Subcutaneous abdominal adipose tissue (tissue), 5 donors: ENCODE measurements around the gene POLR2L.

Source experiments
- H3K27ac ChIP-seq: one replicate; pipeline ENCODE4 v1.7.0; 2013; ENCODE audit warnings: low read depth, mild to moderate bottlenecking, inconsistent platforms, low read length, moderate library complexity
- H3K27me3 ChIP-seq, 5 donors: one replicate each; pipeline ENCODE4 v1.7.0; 2013; ENCODE audit warnings: low read length in 5 of 5, inconsistent platforms in 1 of 5; ENCODE audit not compliant: control insufficient read depth in 5 of 5, insufficient read depth in 4 of 5
- H3K36me3 ChIP-seq, 5 donors: one replicate each; pipeline ENCODE4 v1.7.0; 2013; ENCODE audit warnings: low read length in 5 of 5; ENCODE audit not compliant: control insufficient read depth in 5 of 5, insufficient read depth in 5 of 5
- H3K4me1 ChIP-seq, 5 donors: one replicate each; pipeline ENCODE4 v1.7.0; 2013; ENCODE audit warnings: low read length in 5 of 5, mild to moderate bottlenecking in 3 of 5, moderate library complexity in 1 of 5; ENCODE audit not compliant: control insufficient read depth in 5 of 5, insufficient read depth in 5 of 5
- H3K4me3 ChIP-seq, 5 donors: one replicate each; pipeline ENCODE4 v1.7.0; 2013; ENCODE audit warnings: low read length in 5 of 5, low read depth in 1 of 5
- H3K9ac ChIP-seq, 5 donors: one replicate each; pipeline ENCODE4 v1.7.0; 2013; ENCODE audit warnings: low read length in 5 of 5, mild to moderate bottlenecking in 4 of 5, moderate library complexity in 3 of 5
- H3K9me3 ChIP-seq, 5 donors: one replicate each; pipeline ENCODE4 v1.7.0; 2013; ENCODE audit warnings: low read length in 5 of 5; ENCODE audit not compliant: control insufficient read depth in 5 of 5
- donor health status: healthy.
- donor health status: healthy.
- donor health status: healthy.
- donor health status: healthy.
- donor health status: healthy.

Gene POLR2L

GRCh38 chr11:870127-870413 lies 27.7 kb upstream of the POLR2L start:
- Histone ChIP-seq H3K4me3 (no peak overlapping the region), H3K4me1 (peaks cover 0 to 1% (median 0%) of the 10 kb centered on the region in 5 donors), H3K36me3 (peaks cover 0 to 55% (median 36%) of the 10 kb centered on the region in 5 donors), H3K9me3 (no peaks in the 10 kb centered on the region), H3K27me3 (no peaks in the 10 kb centered on the region), H3K27ac (no peak overlapping the region), H3K9ac (no peak overlapping the region)

GRCh38 chr11:869399-870126 lies 27.2 kb upstream of the POLR2L start:
- Histone ChIP-seq H3K4me3 (no peak overlapping the region), H3K9ac (no peak overlapping the region), H3K27me3 (no peaks in the 10 kb centered on the region), H3K27ac (no peak overlapping the region), H3K4me1 (peaks cover 0 to 1% (median 0%) of the 10 kb centered on the region in 5 donors), H3K36me3 (peaks cover 0 to 56% (median 38%) of the 10 kb centered on the region in 5 donors), H3K9me3 (no peaks in the 10 kb centered on the region)

- Histone ChIP-seq H3K27me3 (no peaks in the 10 kb centered on the region), H3K4me3 (no peak overlapping the region), H3K9ac (no peak overlapping the region), H3K4me1 (no peaks in the 10 kb centered on the region), H3K36me3 (peaks cover 0 to 59% (median 43%) of the 10 kb centered on the region in 5 donors), H3K27ac (no peak overlapping the region), H3K9me3 (no peaks in the 10 kb centered on the region)
Measured at GRCh38 chr11:868802-869201, 26.5 kb upstream of the POLR2L start.

DNA sequence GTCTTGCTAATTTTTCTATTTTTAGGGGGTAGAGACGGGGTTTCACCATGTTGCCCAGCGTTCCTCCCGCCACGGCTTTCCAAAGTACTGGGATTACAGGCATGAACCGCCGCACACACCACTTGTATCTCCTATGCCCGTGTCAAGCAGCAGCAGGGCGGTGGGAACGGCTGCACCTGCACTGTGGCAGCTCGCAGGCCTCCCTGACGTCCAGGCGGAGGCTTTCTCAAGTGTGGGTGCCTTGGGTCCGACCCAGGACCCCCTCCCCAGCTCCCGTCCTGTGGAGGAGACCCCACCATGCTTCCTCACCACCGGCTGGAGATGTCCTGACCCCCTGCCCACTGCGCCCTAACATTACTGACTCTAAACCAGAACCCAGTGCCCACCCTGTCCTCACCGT lies 26.1 kb upstream of the POLR2L start:
- H3K36me3 ChIP-seq = peaks cover 0 to 63% (median 47%) of the 10 kb centered on the region in 5 donors
- no peaks in the 10 kb centered on the region for H3K4me1 ChIP-seq
- H3K27me3 ChIP-seq = no peaks in the 10 kb centered on the region
- no peak overlapping the region for H3K27ac ChIP-seq
- no peak overlapping the region for H3K4me3 ChIP-seq
- H3K9ac ChIP-seq = no peak overlapping the region
- H3K9me3 ChIP-seq = no peaks in the 10 kb centered on the region

- Histone ChIP-seq H3K4me1 (no peaks in the 10 kb centered on the region), H3K36me3 (peaks cover 0 to 68% (median 51%) of the 10 kb centered on the region in 5 donors), H3K9ac (no peak overlapping the region), H3K9me3 (no peaks in the 10 kb centered on the region), H3K27me3 (no peaks in the 10 kb centered on the region), H3K27ac (no peak overlapping the region), H3K4me3 (no peak overlapping the region)
Measured at GRCh38 chr11:867856-868358, 25.6 kb upstream of the POLR2L start.

- Histone ChIP-seq H3K4me1 (peaks cover 0 to 6% (median 4%) of the 10 kb centered on the region in 5 donors), H3K27me3 (no peaks in the 10 kb centered on the region), H3K9ac (no peak overlapping the region), H3K27ac (no peak overlapping the region), H3K9me3 (no peaks in the 10 kb centered on the region), H3K36me3 (peaks cover 0 to 78% (median 58%) of the 10 kb centered on the region in 5 donors), H3K4me3 (no peak overlapping the region)
Measured at GRCh38 chr11:866481-866880, 24.2 kb upstream of the POLR2L start.

- H3K27me3 ChIP-seq = no peaks in the 10 kb centered on the region
- peaks cover 0 to 6% (median 4%) of the 10 kb centered on the region in 5 donors for H3K4me1 ChIP-seq
- peaks cover 0 to 81% (median 58%) of the 10 kb centered on the region in 5 donors for H3K36me3 ChIP-seq
- no peaks in the 10 kb centered on the region for H3K9me3 ChIP-seq
- no peak overlapping the region for H3K27ac ChIP-seq
- no peak overlapping the region for H3K9ac ChIP-seq
- H3K4me3 ChIP-seq = no peak overlapping the region
Measured at GRCh38 chr11:865462-866430, 23.4 kb upstream of the POLR2L start.

- no peaks in the 10 kb centered on the region for H3K9me3 ChIP-seq
- peaks cover 0 to 81% (median 58%) of the 10 kb centered on the region in 5 donors for H3K36me3 ChIP-seq
- peaks cover 0 to 14% (median 8%) of the 10 kb centered on the region in 5 donors for H3K4me1 ChIP-seq
- no peaks in the 10 kb centered on the region for H3K27me3 ChIP-seq
- H3K4me3 ChIP-seq = no peak overlapping the region
- H3K27ac ChIP-seq = no peak overlapping the region
- H3K9ac ChIP-seq = no peak overlapping the region
Measured at GRCh38 chr11:864898-865297, 22.6 kb upstream of the POLR2L start.

DNA sequence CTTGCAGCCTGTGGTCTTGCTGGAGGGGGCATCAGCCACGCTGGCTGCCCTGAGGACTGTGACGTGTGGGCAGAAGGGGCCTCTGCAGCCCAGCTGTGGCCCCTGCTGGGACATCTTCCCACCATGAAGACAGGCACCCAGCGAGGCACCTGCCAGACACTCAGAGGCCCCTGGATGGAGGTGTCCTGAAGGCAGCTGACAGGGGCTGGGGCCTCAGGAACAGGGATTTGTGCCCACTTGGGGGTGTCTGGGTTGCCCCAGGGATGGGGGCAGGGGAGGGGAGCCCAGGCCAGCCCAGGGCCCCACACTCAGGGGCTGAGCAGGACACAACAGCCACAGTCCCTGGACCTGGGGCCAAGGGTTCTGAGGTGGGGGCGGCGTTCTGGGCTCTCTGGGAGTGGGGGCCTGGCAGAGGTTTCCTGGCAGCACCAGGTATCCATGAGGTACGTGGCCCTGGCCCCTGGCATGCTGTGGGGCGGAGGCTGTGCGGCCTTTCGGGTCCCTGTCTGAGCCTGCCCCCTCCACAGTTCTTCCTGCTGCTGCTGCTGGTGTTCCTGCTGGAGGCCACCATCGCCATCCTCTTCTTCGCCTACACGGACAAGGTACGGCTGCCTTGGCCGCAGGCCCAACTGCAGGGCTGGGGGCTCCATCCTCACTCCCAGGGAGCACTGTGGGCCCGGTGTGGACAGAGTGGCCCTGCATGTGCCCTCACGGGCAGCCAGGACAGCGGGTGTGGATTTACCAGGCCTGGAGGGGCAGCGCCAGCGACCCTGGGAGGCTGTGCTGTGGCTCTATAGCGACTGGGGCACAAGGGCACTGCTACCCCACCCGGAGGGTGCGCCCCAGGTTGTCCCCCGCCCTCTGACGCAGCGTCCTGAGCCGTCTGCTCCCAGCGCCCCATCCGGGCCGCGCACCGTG lies 21.8 kb upstream of the POLR2L start:
- Histone ChIP-seq H3K4me1 (peaks cover 3 to 22% (median 15%) of the 10 kb centered on the region in 5 donors), H3K27me3 (no peaks in the 10 kb centered on the region), H3K36me3 (peaks cover 0 to 74% (median 58%) of the 10 kb centered on the region in 5 donors), H3K27ac (no peak overlapping the region), H3K4me3 (no peak overlapping the region), H3K9ac (no peak overlapping the region), H3K9me3 (no peaks in the 10 kb centered on the region)
